NB4 (cell line): ENCODE measurements around the gene PDCL3.

Source experiments
- POLR2A ChIP-seq: IDR thresholded peaks from 2 replicates; pipeline ENCODE4 v1.6.1; 2011; ENCODE audit warnings: mild to moderate bottlenecking; ENCODE audit not compliant: insufficient read length; ENCODE audit errors: extremely low read depth
- TF ChIP-seq, protein P1 (sequence below): IDR thresholded peaks from one replicate; pipeline ENCODE4 v1.5.1; 2012; ENCODE audit warnings: low read depth, low read length
- TF ChIP-seq, protein P2 (sequence below): IDR thresholded peaks from 2 replicates; pipeline ENCODE4 v1.6.1; 2011; ENCODE audit warnings: low read depth, low read length

DNA sequence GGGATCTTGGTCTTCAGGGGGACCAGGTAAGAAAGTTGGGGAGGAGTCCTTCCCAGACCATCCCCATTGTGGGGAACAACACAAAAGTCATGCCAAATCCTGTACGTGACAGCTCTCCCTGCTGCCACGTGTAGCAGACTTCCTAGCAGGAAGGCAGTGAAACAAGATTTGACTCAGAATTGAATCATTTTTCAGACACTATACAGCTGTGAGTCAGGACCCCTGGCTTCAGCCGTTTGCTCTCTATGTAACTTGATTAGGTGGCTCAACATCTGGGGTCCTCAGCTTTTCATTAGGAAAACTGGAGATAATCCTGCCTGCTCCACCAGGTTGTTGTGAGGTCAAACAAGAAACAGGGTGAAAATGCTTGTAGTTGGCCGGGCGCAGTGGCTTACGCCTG is 32.9 kb upstream of the PDCL3 start:
- TF ChIP-seq, protein P1, sequence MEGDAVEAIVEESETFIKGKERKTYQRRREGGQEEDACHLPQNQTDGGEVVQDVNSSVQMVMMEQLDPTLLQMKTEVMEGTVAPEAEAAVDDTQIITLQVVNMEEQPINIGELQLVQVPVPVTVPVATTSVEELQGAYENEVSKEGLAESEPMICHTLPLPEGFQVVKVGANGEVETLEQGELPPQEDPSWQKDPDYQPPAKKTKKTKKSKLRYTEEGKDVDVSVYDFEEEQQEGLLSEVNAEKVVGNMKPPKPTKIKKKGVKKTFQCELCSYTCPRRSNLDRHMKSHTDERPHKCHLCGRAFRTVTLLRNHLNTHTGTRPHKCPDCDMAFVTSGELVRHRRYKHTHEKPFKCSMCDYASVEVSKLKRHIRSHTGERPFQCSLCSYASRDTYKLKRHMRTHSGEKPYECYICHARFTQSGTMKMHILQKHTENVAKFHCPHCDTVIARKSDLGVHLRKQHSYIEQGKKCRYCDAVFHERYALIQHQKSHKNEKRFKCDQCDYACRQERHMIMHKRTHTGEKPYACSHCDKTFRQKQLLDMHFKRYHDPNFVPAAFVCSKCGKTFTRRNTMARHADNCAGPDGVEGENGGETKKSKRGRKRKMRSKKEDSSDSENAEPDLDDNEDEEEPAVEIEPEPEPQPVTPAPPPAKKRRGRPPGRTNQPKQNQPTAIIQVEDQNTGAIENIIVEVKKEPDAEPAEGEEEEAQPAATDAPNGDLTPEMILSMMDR, result no peak
- TF ChIP-seq, protein P2, sequence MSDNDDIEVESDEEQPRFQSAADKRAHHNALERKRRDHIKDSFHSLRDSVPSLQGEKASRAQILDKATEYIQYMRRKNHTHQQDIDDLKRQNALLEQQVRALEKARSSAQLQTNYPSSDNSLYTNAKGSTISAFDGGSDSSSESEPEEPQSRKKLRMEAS, result no peak
- no peak for TF ChIP-seq POLR2A
